Urinary bladder (tissue), 4 donors: ENCODE results near the gene PCDHA1. TPM values are rescaled to one million over a fixed set of nuclear protein-coding genes. Genes with fewer than 3 reads are reported as not detected.

Experiments
- DNase-seq: peaks from one replicate; pipeline ENCODE4 v3.0.0-alpha.2; 2015; ENCODE audit errors: extremely low spot score
- H3K27ac ChIP-seq: one replicate; pipeline ENCODE4 v1.5.1; 2013; ENCODE audit warnings: low read depth, mild to moderate bottlenecking, moderate library complexity
- H3K36me3 ChIP-seq: one replicate; pipeline ENCODE4 v1.6.1; 2013; ENCODE audit warnings: mild to moderate bottlenecking, moderate library complexity; ENCODE audit not compliant: insufficient read depth
- H3K4me1 ChIP-seq: one replicate; pipeline ENCODE4 v1.6.1; 2013; ENCODE audit warnings: mild to moderate bottlenecking, moderate library complexity; ENCODE audit not compliant: insufficient read depth
- H3K4me3 ChIP-seq: one replicate; pipeline ENCODE4 v1.5.1; 2013; ENCODE audit warnings: low read depth, low read length
- WGBS: extraction: QIAGEN DNeasy Blood & Tissue Kit; methylation state at CpG from one replicate; pipeline ENCODE4 v1.1.7; 2013; 5-methylcytosine and 5-hydroxymethylcytosine counted together
- polyA plus RNA-seq: library from polyadenylated mRNA; stranded (reverse); fragments of 200-250 nt; gene quantifications from one replicate; pipeline ENCODE4 v1.2.3, GENCODE V29; 2013
- total RNA-seq: library from RNA; depleted of rRNA; stranded (reverse); fragments of >200 nt; gene quantifications from one replicate; pipeline ENCODE4 v1.2.3, GENCODE V29; 2014
- donor health status: healthy with polysubstance abuse.
- donor health status: healthy.

The PCDHA1 gene
- total and polyA plus RNA-seq, 2 donors = 0.03 to 0.21 TPM

DNA sequence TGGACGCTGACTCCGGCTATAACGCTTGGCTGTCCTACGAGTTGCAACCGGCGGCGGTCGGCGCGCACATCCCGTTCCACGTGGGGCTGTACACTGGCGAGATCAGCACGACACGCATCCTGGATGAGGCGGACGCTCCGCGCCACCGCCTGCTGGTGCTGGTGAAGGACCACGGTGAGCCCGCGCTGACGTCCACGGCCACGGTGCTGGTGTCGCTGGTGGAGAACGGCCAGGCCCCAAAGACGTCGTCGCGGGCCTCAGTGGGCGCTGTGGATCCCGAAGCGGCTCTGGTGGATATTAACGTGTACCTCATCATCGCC, 91.3 kb downstream of the PCDHA1 start:
- Histone ChIP-seq H3K36me3 (no peaks in the 10 kb centered on the region), H3K4me1 (no peaks in the 10 kb centered on the region), H3K27ac (no peak overlapping the region), H3K4me3 (no peak overlapping the region)
- 42% methylated on average over 37 of the region's 37 CpGs for WGBS
- DNase-seq = no peak

DNA sequence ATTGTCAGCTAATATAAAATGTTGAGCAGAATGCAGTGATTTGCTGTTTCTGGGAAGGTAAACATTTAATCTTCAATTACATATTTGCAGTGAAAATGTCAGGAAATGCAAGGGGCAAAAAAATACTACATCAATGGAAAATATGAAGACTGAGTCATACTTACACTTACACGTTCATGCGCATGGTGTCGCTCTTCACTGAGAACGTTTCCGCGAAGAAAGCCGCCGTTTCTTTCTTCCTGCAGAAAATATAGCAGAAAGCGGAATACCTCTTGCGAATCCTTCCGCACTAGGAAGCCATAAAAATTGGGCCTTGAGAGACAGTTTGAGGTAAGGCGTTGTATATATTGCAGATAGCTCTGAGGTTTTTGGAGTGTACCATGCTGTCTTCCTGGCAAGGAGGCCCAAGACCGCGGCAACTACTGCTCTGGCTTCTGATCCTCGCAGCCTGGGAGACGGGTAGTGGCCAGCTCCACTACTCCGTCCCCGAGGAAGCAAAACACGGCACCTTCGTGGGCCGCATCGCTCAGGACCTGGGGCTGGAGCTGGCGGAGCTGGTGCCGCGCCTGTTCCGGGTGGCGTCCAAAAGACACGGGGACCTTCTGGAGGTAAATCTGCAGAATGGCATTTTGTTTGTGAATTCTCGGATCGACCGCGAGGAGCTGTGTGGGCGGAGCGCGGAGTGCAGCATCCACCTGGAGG, 96.1 kb downstream of the PCDHA1 start, which contains the start of gene PCDHA13:
Gene PCDHA13, plus strand, starts transcription at position 236 of the 702 bp plus-strand sequence. Its CDS starts 145 bp downstream, at position 381.
- 6% methylated on average over 34 of the region's 35 CpGs for WGBS
- no peak for DNase-seq
- Histone ChIP-seq H3K27ac (no peak within 1 kb of the TSS), H3K4me1 (no peaks in the 10 kb centered on the region), H3K4me3 (no peak within 1 kb of the TSS), H3K36me3 (no peaks in the 10 kb centered on the region)

DNA sequence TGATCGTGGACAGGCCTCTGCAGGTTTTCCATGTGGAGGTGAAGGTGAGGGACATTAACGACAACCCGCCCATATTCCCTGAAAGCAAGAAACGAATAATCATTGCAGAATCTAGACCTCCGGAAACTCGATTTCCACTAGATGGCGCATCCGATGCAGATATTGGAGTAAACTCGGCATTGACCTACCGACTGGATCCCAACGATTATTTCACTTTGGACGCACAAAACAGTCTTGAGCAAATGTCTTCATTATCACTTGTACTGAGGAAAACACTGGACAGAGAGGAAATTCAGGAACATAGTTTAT, 96.6 kb downstream of the PCDHA1 start:
- 18% methylated on average over 12 of the region's 12 CpGs for WGBS

DNA sequence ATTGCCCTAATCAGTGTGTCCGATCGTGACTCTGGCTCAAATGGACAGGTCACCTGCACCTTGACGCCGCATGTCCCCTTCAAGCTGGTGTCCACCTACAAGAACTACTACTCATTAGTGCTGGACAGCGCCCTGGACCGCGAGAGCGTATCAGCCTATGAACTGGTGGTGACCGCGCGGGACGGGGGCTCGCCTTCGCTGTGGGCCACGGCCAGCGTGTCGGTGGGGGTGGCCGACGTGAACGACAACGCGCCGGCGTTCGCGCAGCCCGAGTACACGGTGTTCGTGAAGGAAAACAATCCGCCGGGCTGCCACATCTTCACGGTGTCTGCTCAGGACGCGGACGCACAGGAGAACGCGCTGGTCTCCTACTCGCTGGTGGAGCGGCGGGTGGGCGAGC, 97.4 kb downstream of the PCDHA1 start:
- DNase-seq = no peak

More for the DNA sequence above, 96.6 kb downstream of the PCDHA1 start:
- no peak for DNase-seq
- H3K36me3 ChIP-seq = no peaks in the 10 kb centered on the region
- no peak overlapping the region for H3K27ac ChIP-seq
- no peaks in the 10 kb centered on the region for H3K4me1 ChIP-seq
- no peak overlapping the region for H3K4me3 ChIP-seq

GRCh38 chr5:140883927-140884697, 98.2 kb downstream of the PCDHA1 start:
- H3K36me3 ChIP-seq = no peaks in the 10 kb centered on the region
- H3K4me3 ChIP-seq = no peak overlapping the region
- no peak for DNase-seq
- no peak overlapping the region for H3K27ac ChIP-seq
- no peaks in the 10 kb centered on the region for H3K4me1 ChIP-seq
- whole genome bisulfite sequencing = 39% methylated on average over 79 of the region's 79 CpGs

More for the DNA sequence above, 97.4 kb downstream of the PCDHA1 start:
- 42% methylated on average over 41 of the region's 41 CpGs for WGBS
- H3K4me3 ChIP-seq = no peak overlapping the region
- H3K4me1 ChIP-seq = no peaks in the 10 kb centered on the region
- no peaks in the 10 kb centered on the region for H3K36me3 ChIP-seq
- no peak overlapping the region for H3K27ac ChIP-seq

- Histone ChIP-seq H3K27ac (no peak overlapping the region), H3K4me3 (no peak overlapping the region), H3K4me1 (no peaks in the 10 kb centered on the region), H3K36me3 (no peaks in the 10 kb centered on the region)
- DNase-seq = no peak
- WGBS = 66% methylated on average over 1 of the region's 1 CpG
Measured at GRCh38 chr5:140916325-140916724, 130.4 kb downstream of the PCDHA1 start.

DNA sequence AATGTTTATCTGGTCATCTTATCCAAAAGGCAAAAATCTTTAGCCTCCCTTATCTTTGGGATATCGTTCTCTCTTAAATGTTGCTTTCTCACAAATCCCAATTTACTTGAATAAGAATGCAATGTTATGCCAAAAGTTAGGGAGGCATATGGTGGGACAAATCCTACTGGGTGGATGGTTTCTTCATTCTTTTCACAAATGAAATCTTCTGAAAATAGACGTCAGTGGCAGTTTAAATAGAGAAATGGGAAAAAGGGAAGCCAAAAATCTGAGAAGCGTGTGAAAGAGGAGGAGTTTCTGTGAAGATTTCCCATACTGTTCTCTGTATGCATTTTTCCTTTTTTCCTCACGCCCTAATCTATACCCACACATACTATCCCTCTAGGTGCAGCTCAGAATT, 137.7 kb downstream of the PCDHA1 start:
- 58% methylated on average over 4 of the region's 4 CpGs for WGBS
- H3K4me1 ChIP-seq = no peaks in the 10 kb centered on the region
- no peaks in the 10 kb centered on the region for H3K36me3 ChIP-seq

DNA sequence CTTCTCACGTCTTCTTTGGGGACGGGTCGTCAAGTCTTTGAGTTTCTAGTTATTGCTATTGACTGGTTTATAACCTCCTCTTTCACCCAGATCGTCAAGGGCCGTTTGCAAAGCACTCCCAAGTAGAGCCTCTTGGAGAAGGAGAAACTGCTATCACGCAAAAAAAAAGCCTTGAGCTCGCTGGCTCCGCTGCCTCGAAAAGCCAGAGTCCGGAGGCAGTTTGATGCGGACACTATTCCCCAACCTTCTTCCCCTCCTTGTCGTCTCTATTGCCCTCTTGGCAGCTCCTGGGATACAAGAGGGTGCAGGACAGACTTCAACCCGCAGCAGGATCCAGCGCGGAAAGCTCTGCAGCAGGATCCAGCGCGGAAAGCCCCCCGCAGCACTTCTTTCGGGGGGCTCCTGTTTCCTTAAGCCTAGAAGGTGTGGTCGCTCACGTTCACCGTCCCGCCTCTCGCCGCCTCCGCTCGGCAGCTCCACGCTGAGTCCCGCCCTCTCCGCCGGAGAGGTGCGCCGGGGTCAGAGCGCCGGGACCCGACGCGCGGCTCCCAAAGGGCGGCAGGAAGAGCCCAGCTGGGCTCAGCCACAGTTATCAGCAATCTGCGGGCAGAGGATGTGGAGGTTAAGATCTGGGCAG, 140.0 kb downstream of the PCDHA1 start, which contains the start of gene PCDHAC1:
Gene PCDHAC1, plus strand, starts transcription at position 494 of the 637 bp plus-strand sequence. CDS start 594 bp downstream, outside the sequence.
- DNase-seq = no peak
- H3K36me3 ChIP-seq = no peaks in the 10 kb centered on the region
- H3K4me1 ChIP-seq = no peaks in the 10 kb centered on the region
- no peak within 1 kb of the TSS for H3K27ac ChIP-seq
- peak within 1 kb of the TSS; percentile 36 for H3K4me3 ChIP-seq
- WGBS = 2% methylated on average over 41 of the region's 41 CpGs

More for the DNA sequence above, 137.7 kb downstream of the PCDHA1 start:
- Histone ChIP-seq H3K27ac (no peak overlapping the region), H3K4me3 (no peak overlapping the region)
- DNase-seq = no peak

GRCh38 chr5:140926443-140927227, 140.7 kb downstream of the PCDHA1 start:
- 1% methylated on average over 74 of the region's 74 CpGs for WGBS
- Histone ChIP-seq H3K4me1 (no peaks in the 10 kb centered on the region), H3K27ac (no peak overlapping the region), H3K4me3 (peak overlapping the region; percentile 36), H3K36me3 (no peaks in the 10 kb centered on the region)
- peak; percentile 10 for DNase-seq

- Histone ChIP-seq H3K4me1 (no peaks in the 10 kb centered on the region), H3K36me3 (no peaks in the 10 kb centered on the region), H3K4me3 (peak overlapping the region; percentile 36), H3K27ac (no peak overlapping the region)
- whole genome bisulfite sequencing = 7% methylated on average over 26 of the region's 26 CpGs
- DNase-seq = no peak
Measured at GRCh38 chr5:140927228-140927573, 141.3 kb downstream of the PCDHA1 start.

- H3K4me3 ChIP-seq = no peak overlapping the region
Measured at GRCh38 chr5:140934964-140935606, 149.1 kb downstream of the PCDHA1 start.

GRCh38 chr5:140946578-140946977, 160.6 kb downstream of the PCDHA1 start:
- H3K27ac ChIP-seq = no peak overlapping the region
- WGBS = 59% methylated on average over 2 of the region's 2 CpGs
- DNase-seq = no peak
- no peaks in the 10 kb centered on the region for H3K4me1 ChIP-seq
- no peaks in the 10 kb centered on the region for H3K36me3 ChIP-seq
- no peak overlapping the region for H3K4me3 ChIP-seq

More at GRCh38 chr5:140934964-140935606, 149.1 kb downstream of the PCDHA1 start:
- Histone ChIP-seq H3K4me1 (no peaks in the 10 kb centered on the region), H3K27ac (no peak overlapping the region), H3K36me3 (no peaks in the 10 kb centered on the region)
- 75% methylated on average over 4 of the region's 4 CpGs for WGBS
- no peak for DNase-seq

- 77% methylated on average over 6 of the region's 6 CpGs for WGBS
- no peaks in the 10 kb centered on the region for H3K4me1 ChIP-seq
- no peak for DNase-seq
Measured at GRCh38 chr5:140951636-140952035, 165.7 kb downstream of the PCDHA1 start.

More at GRCh38 chr5:140951636-140952035, 165.7 kb downstream of the PCDHA1 start:
- H3K4me3 ChIP-seq = no peak overlapping the region
- no peaks in the 10 kb centered on the region for H3K36me3 ChIP-seq
- no peak overlapping the region for H3K27ac ChIP-seq
